GM18520 (cell line): ENCODE data around the gene CHRNA7.

ENCODE experiments used
- ATAC-seq: cut with Tn5 transposase; IDR thresholded peaks from one replicate; pipeline ENCODE4 v1.9.1; 2021; ENCODE audit not compliant: unreplicated experiment

The CHRNA7 gene

DNA sequence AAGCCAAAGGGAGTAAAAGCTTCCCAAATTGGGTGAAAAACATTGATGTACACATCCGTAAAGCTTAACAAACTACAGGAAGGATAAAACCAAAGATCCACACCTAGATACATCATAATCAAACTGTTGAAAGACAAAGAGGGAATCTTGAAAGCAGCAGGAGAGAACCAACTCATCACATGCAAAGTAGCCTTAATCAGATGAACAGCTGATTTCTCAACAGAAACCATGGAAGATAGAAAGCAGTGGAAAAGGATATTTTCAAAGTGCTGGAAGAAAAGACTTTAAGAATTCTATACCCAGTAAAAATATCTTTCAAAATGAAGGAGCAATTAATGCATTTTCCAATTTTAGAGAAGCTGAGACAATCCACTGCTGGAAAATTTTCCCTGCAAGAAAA lies 36.8 kb downstream of the CHRNA7 start:
- ATAC-seq, result no peak

GRCh38 chr15:32089851-32090359 lies 59.6 kb downstream of the CHRNA7 start:
- no peak for ATAC-seq

DNA sequence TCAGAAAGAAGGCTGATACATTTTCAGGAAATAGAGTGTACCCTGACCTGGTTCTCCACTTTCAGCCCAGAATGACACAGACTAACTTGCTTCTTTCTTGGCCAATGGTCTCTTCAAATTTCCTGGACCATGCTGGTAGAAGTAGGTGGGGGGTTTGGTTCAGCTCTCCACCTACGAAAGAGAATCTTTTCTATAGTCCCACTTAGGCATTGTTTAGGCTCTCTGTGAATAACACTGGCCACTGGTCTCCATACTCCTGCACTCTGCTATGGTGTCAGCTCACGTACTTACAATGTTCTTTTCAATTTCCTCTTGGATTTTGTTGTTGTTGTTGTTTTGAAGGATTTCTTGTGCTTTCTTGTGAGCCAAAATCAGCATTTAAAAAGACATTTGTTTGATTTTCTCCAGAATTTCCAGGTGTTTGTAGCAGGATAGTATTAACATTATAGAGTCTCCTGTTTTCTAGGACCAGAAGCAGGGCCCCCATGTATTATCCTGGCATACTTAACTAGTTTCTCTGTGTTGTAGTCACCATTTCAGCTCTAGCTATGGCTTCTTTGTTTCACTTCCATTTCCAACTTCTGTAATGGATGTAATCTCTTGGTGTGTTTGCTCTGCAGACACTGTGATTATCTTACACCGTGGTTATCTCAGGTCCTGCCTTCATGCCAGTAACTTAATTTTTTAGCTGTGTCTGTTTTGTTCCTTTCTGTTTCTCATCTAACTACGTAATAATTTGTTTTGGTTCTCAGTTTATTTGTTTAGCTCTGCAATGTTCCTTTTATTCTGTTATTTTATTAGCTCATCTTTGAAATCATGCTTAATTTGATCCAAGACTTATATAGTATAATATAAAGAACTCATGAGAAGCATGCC lies 61.4 kb downstream of the CHRNA7 start:
- no peak for ATAC-seq

- no peak for ATAC-seq
Observed at GRCh38 chr15:32096213-32096612, 65.9 kb downstream of the CHRNA7 start.

DNA sequence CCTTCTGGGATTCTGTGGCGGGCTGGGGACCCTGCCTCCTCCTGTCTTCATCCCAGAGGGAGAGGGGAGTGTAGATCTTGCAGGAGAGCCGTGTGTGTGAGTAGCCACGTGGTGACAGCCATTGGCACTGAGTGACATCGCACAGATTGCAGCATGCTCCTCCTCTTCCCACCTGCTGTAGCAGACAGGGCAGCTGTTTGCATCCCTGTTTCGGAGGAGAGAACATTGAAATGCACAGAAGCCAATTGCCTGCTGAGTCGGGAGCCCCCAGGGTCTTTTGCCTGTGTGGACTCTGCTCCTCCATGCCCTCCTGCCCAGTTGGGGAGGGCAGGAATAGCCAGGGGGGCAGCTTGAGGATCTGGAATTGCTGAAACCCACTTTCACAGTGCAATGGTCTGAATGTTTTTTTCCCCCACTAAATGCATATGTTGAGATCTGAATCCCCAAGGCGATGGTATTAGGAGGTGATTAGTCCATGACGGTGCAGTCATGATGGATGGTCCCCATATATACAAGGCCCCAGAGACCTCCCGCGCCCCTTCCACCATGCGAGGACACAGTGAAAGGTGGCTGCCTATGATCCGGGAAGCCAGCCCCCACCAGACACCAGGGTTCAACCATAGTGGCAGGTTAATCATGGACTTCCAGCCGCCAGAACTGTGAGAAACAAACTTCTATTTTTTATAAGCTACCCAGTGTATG lies 66.8 kb downstream of the CHRNA7 start:
- ATAC-seq, result no peak

DNA sequence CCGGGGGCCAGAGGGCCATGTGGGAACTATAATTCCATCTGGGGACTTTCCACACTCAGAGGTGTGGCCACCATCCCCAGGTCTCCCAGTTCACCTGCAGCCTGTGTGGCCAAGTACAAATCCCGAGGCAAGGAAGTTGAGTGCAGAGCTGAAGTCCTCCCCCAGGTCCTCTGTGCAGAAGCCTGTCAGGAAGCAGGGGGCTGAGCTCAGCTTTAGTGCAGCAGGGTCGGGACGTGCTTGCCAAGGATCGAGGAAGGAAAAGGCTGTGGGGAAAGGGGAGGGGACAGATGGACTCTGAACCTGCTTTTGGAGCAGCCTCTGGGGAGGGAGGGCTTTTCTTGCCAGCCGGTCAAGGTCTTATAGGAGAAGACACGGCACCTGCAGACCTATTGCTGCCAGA lies 67.7 kb downstream of the CHRNA7 start:
- no peak for ATAC-seq

DNA sequence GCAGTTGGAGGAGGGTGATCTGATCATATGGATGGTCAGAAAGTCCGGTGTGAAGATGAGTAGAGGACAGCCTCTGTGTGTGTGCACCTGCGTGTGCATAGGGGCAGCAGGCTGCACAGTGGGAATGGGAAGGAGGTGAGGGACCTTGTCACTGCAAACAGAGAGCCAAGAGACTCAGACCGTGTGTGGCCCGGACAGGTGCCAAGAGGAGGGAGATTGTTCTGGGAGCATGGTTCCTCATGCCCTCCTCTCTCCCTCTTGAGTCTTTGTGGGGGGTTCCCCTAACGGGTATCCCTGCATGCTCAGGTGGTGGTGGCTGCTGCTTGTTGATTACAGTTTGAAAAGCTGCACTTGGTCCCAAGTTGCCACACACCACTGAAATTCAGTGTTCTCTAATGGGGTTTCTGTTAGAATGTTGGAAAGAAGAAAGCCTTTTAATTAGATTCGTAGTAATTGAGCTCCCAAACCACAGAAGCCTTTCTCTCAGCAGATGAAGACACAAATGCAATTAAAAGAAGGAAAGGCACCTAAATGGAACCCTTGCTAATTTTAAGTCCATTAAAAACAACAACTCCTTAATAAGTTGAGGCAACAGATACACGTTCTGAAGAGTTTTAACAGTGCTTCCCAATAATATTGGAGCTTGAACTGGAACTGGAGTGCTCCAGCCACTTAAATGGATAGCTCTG lies 68.9 kb downstream of the CHRNA7 start:
- ATAC-seq, result no peak

DNA sequence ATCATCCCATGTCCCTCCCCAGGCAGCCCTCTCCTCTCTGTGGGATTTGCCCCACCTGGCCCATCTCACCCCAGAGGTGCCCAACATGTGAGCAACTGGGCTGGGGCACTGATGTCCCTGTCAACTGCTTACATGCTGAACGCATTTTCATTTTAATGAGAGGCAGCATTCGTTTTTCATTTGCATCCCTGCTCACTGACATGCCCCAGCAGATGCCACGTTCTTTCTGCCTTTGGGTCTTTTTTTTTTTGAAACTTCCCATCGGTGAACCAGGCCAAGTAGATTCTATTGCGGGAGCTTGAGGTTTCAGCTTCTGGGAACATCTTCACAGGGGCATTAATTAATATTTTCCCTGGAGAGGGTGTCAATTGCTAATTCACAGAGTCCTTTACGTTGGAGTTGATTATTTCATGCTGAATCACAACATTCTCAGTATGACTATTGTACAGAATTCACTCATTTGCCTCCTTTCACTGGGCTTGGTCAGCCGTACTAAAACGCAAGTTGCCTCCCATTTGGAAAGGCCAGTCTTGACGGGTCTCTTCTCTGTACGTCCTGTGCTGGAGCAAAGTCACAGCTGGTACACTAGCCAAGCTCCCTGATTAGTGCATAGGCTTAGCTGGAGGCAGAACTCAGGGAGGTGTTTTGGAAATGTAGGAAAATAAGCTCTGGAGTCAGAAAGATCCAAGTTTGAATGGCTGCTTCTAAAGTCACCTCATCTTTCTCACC lies 69.8 kb downstream of the CHRNA7 start:
- no peak for ATAC-seq

DNA sequence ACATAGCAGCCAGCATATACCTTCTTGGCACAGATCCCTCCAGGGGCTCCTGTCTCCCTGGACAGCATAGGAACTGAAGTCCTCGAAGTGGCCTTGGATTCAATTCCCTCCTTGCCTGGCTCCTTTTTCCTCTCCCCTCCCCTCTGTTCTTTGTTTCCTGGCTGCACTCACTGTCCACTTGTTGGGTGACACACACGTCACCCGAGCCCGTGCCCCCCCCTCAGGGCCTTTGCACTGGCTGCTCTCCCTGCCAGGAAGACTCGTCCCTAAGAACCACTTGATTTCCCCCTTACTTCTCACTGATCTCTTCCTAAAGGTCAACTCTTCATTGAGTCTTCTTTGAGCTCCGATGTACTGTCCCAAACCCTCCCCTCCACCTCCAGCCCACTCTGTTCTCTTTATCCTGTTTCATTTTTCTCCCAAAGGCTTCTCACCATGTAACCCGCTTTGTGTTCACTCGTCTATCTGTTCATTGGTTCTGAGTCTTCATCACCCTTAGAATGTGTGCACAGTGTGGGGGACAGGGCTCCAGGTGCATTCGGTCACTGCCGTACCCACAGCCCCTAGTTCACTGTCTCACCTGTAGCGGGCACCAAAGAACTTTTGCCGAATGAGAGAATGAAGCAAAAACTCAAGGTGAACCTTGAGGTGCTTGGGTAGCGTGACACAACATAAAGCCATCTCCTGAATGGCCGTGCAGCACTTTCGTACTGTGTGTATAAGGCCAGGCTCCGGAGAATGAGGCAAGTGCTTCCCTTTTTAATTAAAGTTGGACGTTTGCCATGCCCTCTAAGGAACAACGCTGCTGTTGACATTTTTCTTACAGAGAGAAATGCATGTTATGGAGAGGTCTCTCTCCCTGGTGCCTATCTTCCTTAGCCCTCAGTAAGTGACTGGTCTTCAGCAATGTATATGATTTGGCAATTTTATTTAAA lies 74.0 kb downstream of the CHRNA7 start:
- no peak for ATAC-seq

DNA sequence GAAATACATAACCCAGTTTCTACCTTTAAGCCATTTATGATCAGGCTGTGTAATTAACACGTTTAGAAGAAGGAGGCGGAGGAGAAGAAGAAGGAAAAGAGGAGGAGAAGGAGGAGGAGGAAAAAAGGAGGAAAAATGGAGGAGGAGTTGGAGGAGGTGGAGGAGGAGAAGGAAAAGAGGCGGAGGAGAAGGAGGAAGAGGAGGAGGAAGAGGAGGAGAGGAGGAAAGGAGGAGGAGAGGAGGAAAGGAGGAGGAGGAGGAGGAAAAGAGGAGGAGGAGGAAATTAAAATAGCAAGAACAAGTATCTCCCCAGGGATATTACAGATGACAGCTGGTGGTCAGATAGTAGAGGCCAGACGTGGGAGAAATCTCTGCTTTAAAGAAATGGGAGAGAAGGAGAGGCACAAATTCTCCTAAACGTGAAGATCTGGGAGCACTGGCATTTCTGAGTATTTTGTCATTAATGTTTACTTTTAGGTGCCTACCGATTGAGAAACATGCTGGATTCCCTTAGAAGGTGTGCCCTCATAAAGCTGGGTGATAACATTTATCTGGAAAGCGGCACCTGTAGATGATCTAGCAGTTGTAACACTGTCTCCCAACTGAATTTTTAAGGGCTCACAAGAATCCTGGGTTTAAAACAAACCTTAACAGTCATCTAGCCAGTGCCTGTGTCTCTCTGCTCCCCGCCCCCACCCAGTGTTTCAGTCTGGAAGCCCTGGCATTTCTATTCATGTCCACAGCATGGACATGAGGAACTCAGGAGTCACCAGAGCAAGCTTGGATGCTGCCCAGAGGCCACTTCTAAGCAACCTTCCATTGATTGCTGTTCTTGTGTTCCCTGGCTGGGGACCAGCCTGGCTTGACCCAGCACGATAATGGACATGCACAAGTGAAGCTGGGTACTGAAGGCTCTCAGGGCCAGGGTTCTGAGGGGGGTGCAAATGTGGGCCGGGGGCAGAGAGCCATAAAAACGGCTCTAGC lies 75.2 kb downstream of the CHRNA7 start:
- no peak for ATAC-seq

GRCh38 chr15:32106401-32107381 lies 76.4 kb downstream of the CHRNA7 start:
- no peak for ATAC-seq

DNA sequence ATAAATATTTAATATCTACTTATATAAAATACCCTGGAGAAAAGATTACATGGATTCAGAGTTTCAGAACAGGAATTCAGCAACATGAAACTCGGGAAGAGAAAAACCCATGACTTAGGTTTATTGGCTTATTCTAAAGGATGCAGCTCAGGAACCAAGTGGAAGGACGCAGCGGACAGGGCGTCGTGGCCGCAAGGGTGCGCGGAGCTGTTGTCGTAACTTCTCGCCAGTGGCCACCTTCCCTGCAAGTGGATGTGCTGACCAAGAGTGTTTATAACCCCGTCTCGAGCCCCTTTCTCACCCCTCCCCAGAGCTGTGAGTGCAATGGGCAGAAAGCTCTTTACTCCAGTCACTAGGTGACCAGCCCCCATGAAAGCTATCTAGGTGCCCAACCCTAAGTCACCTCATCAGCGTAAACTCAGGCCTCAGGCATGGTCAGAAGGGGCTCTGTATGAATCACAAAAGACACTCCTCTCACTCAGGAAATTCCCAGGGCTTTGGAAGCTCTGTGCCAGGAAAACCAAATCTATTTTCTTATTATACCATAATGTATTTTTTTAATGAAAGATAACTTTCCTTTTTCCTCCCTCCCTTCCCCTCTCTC lies 77.3 kb downstream of the CHRNA7 start:
- no peak for ATAC-seq

- no peak for ATAC-seq
Observed at GRCh38 chr15:32108661-32109060, 78.3 kb downstream of the CHRNA7 start.

- no peak for ATAC-seq
Observed at GRCh38 chr15:32112101-32112500, 81.8 kb downstream of the CHRNA7 start.

DNA sequence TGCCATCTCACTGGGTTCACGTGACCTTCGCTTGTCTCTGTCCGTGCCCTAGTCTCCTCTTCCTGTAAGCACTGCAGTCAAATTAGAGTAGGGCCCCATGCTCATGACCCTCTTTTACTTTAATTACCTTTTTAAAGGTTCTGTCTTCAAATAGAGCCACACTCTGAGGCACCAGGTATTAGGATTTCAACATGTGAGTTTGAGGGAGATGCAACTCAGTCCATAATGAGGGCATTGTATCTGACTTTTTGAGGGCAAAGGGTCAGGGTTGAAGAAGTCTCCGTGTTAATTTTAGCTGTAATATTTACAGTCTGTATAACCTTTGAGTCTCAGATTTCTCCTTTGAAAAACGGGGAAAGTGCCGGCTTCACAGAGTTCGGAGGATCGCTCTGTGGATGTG lies 82.9 kb downstream of the CHRNA7 start:
- no peak for ATAC-seq

GRCh38 chr15:32117122-32117521 lies 86.8 kb downstream of the CHRNA7 start:
- no peak for ATAC-seq

- no peak for ATAC-seq
Observed at GRCh38 chr15:32119286-32119685, 89.0 kb downstream of the CHRNA7 start.
